Measurements from ENCODE around the gene AHDC1.

AHDC1 gene

DNA sequence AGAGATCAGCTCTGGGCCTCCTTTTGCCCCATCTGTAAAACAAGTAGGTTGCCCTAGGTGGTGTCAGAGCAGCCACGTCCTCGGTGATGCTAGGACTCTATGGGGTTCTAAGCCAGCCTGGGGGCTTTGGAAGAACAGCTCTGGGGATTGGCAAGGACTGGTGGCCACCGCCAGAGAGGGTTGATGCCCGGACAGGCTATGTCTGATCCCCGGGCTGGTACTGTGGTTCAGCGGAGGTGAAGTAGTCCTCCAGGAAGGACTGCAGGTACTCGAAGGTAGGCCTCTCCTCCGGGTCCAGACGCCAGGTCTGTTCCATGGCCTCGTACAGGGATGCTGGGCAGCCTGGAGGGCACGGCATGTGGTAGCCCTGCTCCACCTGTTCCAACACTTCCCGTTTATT lies 8.8 kb upstream of the AHDC1 start:
- no peak for DNase-seq

DNA sequence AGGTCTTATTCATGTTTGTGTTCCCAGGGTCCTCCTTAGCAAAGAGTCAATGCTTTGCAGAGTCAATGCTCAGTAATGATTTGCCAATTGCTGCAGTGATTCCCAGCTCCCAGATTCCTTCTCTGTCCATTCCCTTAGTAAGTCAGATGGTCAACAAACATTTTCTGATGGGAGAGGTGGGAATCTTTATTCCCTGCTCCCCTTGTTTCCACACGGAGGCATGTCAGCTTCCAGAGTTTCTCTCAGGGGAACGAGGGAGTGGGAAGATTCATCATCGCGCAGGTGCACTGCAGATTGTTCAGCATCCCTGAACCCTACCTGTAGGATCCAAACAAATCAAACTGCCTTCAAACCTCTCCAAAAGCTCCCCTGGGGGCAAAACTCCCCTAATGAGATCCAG lies 7.5 kb upstream of the AHDC1 start:
- no peak for DNase-seq

DNA sequence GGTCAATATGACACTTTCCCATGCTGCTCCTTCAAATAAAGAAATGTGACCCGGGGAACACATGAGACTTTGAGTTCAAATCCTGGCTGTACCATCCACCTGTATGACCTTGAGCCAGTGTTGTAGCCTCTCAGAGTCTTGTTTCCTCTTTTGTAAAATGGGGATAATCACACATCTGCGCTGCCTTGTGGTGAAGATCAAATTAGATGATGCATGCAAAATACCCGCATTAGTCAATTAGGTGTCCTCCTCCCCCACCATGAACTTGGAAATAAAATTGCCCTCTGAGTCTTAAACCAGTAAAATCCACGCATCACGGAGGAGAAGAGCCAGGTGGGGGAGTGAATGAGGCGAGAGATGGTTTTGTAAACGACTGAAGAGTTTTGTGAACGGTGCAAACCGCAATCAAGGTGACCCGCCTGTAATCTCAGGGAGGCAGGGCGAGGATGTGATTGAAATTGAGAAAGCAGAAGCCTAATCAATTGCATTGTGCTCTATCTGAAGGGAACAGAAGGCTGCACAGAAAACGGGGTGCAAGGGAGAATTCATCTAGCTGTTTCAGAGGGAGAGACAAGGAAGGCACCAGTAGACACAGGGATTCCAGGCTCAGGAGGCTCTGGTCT lies 5.8 kb upstream of the AHDC1 start:
- no peak for DNase-seq

DNA sequence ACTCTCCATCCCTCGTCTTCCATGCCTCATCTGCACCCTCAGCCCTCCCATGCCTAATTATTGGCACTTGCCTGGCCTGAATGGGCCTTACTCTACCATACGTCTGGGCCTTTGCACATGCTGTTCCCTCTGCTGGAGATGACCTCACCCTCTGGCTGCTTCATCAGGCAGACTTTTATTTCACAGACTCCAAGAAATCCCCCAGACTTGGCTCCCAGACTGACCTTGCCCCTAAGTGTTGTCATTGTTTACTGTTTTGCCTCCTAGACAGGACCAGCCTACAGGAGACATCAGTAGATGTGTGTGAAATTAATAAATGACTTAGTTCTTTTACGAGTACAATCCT lies 5.2 kb upstream of the AHDC1 start:
- no peak for DNase-seq

DNA sequence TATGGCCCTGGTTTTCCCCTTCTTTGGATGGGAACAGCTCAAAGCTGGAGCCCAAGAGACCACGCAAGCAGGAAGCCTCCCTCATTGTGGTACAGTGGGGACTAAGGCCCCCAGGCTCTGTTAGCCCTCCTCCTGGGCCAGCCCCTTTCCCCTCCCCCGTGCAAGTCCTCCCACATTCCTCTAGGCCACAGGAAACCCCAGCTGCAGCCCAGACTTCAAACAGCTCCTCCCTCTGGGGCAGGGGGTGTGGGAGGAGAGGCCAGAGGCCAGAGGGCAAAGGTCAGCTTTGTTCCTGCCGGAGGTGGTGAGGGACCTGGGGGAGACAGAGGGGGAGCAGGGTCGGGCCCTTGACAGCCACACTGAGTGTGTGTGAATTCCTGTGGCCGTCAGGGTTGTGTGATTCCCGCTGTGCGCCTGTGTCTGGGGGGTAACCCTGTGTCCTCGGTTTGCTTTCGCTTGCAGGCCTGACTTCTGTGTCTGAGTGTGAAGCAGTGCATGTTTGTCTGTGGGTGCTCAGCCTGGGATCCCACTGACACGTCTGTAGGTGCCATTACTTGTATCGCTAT lies 3.4 kb upstream of the AHDC1 start:
- no peak for DNase-seq

DNA sequence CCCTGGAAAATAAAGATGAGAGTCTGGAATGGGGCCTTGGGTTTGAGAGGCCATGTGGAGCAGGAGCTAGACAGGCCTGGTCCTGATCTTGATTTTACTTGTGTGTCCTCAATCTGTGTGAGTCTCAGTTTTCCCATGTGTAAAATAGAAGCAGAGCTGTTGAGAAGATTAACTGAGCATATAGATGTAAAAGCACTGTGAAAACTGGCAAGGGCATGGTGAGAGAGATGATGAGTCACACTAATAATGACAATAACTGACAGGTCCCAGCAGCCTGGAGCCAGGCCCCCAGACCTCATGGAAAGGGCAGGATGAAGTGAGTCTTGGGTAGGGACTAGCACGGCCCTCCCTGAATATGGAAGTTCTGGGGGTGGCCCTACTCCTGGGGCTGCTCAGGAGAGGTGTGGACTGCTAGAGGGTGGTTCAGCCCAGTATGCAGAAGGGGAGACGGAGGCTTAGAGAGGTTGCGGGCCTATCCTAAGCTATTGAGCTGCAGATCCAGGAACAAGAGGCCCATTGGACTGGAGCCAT lies 2.8 kb upstream of the AHDC1 start:
- no peak for DNase-seq

DNA sequence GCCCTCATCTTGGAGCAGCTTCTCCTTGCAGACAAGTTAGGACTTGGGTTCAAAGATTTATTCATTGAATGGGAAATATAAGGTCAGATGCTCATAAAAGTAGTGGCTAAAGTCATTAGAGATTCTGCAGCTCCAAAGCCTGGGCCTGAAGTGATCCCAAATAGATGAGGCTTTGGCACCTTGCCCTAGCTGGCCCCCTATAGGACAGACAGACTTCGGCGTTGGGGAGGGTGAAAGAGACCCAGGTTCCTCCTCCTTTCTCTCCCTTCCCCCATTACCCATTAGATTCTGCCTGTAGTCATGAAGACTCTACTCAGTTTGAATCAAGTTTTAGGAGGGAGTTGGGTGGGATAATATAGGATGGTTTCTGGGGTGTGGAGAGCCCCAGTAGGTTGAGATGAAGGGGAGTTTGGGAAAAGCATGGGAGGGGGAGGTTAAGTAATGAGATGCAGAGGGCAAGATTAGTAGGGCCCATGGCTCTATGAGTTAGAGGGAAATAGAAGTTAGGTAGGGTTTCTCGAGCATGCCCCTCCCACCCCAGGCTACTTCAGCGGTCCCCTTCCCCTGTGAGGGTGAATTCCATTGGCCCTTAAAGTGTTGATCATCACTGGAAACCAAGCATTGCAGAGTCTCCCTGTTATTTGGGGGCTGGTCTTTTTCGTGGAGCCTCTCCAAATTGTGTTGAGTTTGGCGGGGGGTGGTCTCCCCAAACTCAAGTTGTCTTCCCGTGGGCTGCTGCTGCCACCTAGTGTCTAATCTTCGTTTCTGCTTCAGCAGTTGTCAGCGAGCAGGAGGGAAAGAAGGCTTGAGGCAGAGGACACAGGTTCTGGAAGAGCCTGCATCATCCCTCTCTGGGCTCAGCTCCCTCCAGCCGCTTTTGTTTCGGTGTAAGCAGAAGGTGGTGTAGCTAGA lies 2.1 kb upstream of the AHDC1 start:
- peak; percentile 70 for DNase-seq

DNA sequence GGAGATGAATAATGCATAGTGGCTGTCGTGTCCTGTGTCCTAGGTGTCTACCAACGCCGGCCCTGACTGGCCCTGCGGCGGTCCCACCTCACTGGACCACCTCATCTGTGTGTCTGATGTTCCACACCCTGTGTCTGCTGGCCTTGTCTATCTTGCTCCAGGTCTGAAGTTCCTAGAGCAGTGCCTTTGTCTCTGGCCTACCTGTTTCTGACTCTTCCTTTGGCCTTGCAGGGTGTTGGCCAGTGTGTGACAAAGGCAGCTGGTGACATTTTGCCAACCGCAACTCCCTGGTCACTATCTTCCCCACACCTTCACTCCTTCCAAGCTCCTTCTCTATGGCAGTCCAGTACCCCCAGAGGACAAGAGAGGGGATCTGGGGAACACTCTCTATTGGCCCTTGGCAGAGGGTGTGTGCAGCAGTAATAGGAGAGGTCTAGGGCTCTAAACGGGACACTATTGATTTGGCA lies 1.4 kb upstream of the AHDC1 start:
- DNase-seq: no peak

DNA sequence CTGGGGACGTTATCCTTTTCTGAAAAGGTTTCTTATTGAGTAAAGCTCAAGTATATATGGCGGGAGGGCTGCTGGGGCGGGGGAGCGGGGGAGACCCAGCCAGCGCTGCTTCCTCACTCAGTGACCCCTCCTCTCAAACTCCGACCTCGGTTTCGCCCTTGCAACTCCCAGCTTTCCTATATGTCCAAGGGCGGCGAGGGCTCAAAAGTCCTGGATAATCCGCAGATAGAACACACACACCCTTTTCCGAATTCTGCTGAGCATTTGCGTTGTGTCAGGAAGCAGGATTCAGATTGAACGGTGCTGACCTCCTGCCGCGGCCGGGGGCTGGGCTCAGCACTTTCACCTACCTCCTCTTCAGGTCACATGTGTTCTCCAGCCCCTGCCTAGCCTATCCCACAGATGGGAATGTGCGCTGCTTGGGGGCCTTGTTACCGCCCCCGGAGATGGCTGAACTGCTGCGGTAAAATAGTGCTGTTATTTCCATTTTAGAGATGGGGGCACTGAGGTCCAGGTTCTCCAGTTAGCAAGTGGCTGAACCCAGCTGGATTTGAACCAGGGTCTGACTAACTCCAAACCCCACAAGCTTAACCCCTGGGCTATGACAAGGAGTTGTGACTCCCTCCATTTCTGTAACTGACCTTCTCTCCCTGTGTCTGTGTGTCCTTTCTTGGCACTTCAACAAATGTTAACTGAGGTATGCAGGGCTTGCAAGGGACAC lies 795 bp upstream of the AHDC1 start:
- DNase-seq: no peak

DNA sequence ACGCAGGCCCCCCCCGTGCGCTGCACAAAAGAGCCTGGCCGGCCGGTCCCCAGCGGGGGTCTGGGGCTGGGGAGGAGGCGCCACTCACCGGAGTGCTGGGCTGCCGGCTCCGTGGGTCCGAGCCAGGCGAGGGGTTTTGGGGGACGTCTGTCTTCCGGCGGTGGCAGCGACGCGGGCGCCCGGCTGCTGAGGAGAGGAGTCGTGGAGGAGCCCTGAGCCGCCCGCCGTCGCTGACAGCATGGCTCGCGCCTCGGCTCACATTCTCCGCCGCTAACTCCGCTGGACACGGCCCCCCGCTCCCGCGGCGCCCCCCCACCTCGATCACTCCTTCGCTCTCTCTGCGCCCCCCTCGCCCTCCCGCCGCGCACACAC lies 649 bp downstream of the AHDC1 start:
- DNase-seq: peak; percentile 53

DNA sequence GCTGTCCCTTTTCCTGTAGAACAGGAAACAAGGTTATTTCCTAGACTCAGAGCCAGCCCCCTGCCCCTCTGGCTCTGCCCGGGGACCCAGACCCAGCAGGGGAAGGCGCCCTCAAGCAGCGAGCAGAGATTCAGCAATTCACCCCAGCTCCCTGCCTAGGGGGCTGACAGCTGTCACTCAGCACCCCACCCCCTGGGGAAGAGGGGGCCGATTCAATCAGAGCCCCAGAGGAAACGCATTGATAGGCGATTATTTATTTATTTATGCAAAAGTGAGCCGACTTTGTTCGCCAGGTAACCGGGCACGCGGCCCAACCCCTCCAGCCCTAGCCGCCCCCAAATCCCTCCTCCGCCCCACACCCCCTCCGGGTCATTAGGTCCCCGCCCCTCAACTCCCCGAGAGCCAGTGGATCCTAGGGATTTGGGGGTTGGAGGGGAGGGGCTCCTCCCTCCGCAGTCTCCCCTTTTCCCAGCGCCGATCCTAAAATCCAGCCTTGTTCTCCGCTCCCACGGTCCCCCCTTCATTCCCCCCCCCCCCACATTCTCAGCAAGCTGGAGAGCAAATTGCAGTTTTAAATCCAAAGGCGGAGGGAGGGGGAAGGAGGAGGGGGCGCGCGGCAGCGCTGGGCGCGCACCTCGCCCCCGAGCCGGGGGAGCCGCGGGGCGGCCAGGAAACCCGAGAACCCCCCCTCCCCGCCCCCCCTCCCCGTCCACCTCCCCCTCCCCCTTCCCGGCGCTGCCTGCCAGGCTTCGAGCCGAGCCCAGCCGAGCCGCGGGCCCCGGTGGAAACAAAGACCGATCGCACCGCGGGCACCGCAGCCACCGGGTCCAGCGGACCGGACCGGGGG lies 1.3 kb downstream of the AHDC1 start:
- peak; percentile 56 for DNase-seq

DNA sequence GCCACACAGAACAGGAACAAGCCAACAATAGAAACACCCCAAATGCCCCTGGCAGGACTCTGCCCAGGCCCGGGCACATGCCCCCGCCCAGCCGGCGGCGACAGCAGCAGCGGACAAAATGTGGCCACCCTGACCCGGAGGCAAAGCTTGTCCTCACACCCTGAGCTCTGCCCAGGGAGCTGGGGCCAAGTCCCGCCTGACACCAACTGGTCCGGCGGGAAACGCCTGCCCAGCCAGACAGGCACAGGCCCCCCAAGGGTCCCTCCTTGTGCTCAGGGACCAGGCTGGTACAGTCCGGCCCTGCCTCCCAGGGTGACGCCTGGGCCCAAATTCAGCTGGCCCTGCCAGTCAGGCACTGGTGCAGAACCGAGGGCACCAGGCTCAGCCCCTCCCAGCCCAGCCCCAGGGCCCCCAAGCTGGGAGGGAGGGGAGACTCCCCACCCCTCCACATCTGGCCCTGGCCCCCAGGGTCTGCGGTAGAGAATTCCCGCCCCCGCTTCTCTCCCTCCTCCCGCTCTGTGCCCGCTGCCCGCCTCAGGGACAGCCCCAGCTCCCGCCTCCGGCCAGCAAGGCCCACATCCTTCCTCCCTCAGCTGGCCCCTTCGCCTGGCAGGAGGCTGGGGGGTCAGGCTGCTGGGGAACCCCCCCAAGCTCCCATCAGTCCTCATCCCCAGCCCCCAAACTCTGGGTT lies 2.0 kb downstream of the AHDC1 start:
- no peak for DNase-seq

DNA sequence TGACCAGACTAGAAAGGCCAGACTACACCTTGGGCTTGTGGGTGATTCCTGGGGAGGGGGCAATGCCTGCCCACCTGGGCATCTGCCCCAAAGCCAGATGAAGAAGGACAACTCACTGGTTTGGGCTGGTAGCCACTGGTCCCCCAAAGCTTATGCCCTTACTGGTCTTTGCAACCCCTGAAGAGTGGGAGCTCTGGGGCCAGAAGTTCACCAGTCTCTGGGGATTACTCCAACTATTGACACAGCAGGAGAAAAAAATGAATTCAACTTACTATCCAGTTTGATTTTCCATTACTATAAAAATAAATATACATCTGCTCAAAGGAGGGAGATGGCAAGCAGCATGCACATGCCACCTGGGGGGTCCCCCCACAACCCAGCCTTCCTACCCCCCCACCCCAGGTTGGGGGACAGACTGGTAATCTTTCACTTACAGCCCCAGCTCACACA lies 2.6 kb downstream of the AHDC1 start:
- DNase-seq: no peak

DNA sequence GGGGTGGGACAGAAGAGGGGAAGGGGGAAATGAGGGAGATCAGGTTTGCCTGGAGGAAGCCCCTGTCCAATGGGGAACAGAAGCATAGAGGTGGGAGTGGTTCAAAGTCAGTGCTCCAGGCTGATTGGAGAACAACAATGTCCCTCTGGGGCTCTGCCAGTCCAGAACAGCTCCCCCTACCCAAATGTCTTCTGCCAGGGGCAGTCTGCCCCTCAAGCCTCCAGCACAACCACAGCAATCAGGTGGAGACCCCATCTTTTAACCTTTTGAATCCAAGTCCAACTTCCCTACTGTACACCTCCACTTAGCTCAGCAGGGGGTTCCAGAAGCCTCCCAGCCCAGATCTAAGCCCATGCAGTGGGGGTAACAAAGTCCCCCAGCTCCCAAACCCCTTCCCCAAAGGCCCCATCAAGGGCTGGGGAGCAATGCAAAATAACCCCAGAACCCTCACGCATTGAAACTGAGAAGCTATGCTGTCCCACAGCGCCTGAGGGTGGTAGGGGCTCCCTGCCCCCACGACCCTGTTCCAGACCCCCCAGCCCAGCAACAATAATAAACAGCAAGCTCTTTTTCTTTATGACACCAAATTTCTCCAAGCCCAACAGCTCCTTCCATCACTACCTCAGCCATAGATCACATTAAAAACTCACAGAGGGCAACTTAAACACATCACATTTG lies 3.3 kb downstream of the AHDC1 start:
- DNase-seq: no peak

DNA sequence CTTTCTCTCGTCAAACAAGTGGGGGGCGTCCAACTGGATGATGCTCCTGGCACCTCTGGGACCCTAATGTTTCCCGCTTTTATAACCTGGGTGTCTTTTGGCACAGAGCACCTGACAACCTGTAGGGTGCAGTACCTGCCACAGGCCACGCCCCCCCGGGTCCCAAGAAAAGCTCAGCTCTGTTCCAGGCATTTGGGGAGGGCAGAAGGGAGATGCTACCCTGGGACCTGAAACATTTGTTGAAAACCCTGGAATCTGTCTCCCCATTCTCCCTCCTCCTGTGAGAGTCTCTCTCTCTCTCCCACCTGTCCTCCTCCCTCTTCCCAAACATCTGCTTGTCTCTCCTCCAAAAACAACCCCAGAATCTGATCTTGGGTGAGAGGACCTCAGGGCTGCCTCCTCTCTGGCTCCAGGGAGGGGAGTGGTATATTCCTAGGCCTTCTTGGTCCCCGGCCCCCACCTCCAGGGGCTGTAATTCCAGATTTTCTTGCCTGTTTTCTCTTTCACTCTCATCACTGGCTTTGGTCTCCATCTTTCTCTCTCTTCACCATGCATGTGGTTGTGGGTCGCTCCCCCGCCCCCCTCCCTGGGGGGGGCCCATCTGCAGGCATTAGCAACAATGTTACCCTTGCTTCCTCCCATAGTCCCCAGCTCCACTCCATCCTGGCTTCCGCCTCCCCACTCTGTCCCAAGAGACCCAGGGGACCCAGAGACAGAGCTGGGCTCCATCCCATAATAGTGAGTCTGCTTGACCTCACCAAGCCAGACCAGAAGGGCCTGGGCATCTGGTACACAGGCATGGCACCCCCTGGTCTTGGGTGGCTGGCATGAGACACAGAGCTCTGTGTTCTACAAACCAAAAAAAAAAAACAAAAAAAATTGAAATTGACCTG lies 4.1 kb downstream of the AHDC1 start:
- DNase-seq: no peak

DNA sequence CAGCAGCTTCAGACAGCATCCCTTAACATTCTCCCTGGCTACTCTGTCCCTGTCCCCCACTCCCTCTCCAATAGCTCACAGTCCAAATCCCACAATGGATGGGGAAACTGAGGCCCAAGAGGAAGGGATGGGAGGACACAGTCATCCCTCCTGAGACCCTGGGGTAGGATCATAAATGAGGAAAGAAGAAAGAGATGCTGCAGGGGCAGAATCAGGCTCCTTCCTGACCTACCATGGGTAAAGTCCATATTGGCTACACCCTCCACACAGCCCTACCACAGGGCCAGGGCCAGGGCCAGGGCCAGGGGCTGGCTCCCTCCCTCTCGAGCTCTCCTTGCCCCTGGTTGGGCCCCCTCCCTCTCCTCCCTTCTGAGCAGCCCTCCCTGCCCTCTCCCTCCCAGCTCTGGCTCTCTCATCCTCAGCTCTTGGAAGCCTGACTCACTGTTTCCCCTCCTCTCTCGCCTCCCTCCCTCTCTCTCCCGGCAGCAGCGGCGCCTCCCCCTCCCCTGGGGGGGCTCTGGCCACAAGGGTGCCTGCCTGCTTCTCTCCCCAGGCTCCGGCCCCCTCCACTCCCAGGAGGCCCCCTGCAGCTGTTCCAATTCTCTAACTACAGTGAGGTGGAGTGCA lies 4.9 kb downstream of the AHDC1 start:
- peak; percentile 59 for DNase-seq

DNA sequence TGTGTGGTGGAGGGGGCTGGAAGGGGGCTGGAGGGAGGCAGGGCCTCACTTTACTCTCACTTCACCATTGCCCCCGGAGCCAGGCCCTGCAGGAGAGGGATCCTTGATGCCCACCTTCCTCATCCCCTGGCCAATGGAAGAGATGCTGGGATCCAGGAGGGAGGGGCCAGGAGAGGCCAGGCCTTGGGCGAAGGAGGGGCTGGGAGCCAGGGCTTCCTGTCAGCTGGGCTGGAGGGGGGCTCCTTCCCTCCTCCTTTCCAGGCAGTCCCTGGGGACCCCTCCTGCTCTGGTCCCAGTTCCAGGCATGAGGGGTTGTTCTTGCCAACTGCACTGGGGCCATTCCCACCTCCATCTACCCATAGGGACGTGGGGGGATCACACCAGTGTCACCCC lies 5.7 kb downstream of the AHDC1 start:
- no peak for DNase-seq

DNA sequence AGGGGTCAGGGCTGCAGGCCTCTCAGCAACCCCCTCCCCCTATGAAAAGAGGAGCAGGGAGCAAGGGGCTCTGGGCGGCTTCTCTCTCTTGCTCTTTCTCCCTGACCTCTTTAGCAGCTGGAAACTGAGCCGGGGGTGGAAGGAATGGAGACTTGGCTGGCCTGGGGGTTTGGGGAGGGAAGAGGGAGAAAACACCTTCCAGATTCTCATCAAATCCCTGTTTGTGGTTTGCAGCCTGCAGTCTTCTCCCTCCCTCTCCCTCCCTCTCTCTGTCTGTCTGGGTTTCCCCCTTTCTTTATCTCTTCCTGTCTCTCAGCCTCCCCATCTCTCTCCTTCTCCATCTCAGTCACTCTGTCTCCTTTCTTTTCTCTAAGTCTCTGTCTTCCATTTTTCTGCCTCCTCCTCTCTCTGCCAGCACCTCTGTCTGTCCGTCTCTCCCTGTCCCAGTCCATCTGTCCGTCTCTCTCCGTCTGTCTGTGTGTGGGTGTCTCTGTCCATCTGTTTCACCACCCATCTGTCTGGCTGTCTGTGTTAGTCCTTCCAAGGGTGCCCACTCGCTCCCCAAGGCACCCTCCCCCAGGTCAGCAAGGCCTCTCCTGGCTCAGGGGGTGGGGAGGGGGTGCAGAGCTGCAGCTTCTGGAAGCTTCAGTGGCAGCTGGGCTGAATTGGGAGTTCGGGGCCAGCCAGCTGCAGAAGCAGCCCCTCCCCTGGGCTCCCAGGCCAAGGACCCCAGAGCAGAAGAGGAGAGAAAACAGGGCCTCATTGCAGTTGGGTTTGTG lies 6.2 kb downstream of the AHDC1 start:
- no peak for DNase-seq

DNA sequence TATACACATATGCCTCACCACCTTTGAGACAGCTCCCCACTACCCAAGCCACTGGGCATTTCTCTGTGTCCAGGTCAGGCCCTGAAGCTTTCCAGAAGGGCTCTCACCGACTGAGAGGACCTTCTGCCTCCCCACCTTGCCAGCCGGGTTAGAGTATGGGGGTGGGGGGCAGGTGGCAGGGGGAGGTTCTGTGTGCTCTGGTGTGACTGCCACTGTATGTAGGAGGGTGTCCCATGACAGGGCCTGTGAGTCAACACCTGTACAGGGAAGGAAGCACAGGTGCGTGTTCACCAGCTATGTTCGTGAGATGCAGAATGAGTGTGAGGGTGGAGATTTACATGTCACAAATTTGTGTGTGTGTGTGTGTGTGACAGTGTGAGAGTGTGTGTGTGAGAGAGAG lies 7.0 kb downstream of the AHDC1 start:
- DNase-seq: no peak

All from activated T-cell treated with anti-CD3 and anti-CD28 coated beads, Interleukin-2, amount 50 U/mL, for 1 hour (primary cell).